Stimulated activated CD4-positive, alpha-beta T cell treated with anti-CD3 and anti-CD28 coated beads, TNF-alpha, amount 100 ng/mL, for 48 hours (primary cell): ENCODE results near the gene FAM228B.
"Not testable (repeated sequence)": the region's sequence is repeated elsewhere in the genome, so short reads cannot be mapped to it uniquely, and the experiment has no call there.

Experiments used
- DNase-seq, 3 donors: peaks; one replicate each; pipeline ENCODE4 v3.0.0-alpha.2; 2020; ENCODE audit warnings: low read depth in 3 of 3

FAM228B gene

DNA sequence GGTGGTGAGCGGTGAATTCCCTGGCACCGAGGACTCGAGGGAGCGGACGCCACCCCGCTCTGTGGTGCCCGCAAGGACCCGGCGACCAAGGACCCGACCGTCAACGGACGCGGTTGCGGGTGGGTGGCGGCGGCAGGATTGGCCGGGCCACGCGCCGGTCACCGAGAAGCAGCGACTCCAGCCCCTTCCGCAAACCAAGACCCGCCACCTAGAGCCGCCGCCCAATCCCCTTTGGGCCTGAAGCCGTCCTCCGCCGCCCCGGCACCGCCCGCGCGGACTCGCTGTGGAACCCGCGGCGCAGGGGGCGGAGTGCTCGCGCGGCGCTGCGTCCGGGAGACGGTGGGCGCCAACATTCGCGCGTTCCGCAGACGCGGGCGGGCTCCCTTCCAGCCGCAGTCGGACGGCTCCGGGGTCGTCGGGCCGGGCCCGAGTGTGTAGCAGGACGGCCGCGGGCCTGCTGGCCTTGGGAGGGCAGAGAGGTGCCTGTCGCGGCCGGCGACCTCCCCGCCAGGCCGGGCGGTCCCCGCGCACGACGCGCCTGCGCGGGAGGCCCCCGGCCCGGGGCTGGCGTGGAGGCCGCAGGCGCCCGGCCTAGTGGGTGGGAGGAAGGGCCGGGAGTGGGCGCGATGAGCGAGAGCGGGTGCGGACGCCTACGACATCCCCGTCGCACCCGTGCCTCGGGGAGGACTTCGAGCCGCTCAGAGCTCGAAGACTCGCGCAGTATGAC, at the start of gene FAM228B, which contains the start of gene PFN4:
FAM228B (plus strand) TSS at position 275 of the 727 bp plus-strand sequence. CDS start 893 bp downstream, outside the sequence.
PFN4 (minus strand) TSS at position 140 of the 727 bp plus-strand sequence. CDS start 799 bp downstream, outside the sequence.
- peak; percentile 44 to 62 (median 45) for DNase-seq

DNA sequence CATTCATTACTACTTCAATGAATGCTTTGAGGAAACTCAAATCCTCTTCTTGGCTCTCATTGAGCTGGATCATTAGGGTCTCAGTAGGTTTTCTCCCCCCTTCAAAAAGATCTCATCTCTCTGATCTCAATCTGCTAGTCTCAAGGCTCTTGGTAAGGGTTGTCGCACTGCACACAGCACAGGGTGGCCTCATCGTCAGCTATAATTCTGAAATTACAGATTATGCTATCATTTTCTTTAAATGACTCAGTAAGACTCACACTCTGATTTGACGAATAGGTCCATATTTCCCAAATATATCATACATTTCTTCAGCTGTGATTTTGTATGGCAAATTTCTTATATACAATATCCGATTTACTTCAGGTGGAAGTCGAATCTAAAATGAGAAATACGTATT, 49.5 kb upstream of the FAM228B start:
- DNase-seq = no peak

DNA sequence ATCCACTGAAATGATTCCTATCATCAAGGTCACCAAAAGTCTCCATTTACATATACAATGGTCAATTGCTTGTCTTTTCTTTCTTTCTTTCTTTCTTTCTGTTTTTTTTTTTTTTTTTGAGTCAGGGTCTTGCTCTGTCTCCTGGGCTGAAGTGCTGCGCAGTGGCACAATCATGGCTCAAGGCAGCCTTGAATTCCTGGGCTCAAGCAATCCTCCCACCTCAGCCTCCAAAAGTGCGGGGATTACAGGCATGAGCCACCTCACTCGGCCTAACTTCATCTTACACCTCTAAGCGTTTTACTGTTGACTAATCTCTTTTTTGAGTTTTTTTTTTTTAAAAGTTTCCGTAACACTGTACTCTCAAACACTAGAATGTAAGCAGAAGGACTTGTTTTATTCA, 48.0 kb upstream of the FAM228B start:
- DNase-seq = no peak

- peak; percentile 97 to 100 (median 99) for DNase-seq
These were observed 47.1 kb upstream of the FAM228B start, which contains the start of gene SF3B6 for GRCh38 chr2:24075915-24076848. SF3B6 (minus strand) TSS chr2:24076326; CDS start chr2:24076229, 97 bp downstream.

DNA sequence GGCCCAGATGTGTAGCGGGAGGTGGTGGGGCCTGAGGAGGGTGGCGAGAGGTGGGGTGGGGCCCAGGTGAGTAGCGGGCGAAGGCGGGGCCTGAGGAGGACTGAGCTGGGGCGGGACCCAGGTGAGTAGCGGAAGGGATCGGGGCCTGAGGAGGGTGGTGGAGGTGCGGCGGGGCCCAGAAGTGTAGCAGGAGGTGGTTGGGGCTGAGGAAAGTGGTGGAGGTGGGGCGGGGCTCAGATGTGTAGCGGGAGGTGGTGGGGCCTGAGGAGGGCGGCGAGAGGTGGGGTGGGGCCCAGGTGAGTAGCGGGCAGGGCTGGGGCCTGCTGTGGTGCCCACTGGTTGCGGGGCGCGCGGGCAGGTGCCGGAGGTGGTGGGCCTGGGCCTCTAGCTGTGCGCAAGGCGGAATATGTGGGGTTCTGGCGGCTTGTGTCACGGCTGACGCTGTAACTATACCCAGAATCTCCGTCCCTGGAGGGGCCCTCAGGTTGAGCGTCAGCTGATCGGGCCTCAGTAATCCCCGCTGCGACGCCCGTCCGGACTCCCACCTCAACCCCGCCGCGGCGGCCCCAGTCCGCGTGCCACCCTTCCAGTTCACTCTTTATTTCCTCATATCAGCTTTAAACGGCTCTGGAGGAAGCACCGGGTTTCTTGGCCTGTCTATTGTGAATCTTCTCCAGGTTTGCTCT, 46.3 kb upstream of the FAM228B start:
- DNase-seq = peak in 1 of 3 donors; percentile 51

GRCh38 chr2:24077535-24077877, 45.8 kb upstream of the FAM228B start:
- DNase-seq = no peak

- no peak for DNase-seq
These were observed 45.4 kb upstream of the FAM228B start for GRCh38 chr2:24077879-24078278.

- DNase-seq = no peak
These were observed 42.6 kb upstream of the FAM228B start for GRCh38 chr2:24080701-24081100.

GRCh38 chr2:24082787-24083566, 40.3 kb upstream of the FAM228B start:
- DNase-seq = no peak

DNA sequence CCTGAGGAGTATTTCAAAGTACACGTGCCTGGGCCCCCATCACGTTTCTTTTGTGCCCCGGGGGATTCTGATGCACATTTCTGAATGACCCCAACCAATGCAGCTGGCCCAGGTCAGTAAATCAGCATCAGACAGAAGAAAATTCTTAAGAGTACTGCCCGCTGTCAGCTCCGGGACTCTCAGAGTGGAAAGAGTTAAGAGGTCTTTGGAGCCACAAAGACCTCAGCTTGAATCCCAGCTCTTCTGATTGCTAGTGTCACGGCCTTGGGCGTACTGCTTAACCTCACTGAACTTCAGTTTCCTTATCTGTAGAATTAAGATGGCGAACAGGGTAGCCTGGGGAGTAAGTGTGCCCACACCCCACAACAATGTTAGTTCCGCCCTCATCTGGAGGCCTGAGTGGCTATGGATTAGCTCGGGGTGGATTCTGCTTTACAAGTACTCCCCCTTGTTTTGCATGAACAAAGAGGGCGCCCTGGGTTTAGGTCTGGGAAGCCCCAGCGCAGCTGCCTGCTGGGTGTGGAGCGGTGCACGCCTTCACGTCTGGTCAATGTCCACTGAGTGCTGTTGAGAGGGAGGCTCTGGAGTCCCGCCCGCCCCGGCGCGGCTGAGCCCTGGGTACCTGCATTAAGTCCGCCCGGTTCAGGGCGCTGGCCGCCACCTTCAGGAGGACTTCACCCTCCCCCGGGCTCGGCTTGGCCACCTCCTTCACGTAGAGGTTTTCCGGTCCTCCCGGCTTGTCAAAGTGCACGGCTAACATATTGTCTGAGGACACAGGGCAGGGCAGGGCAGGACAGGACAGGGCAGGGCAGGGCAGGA, 39.5 kb upstream of the FAM228B start:
- no peak for DNase-seq

- peak; percentile 56 to 86 (median 76) for DNase-seq
These were observed 38.7 kb upstream of the FAM228B start, which contains the start of gene TP53I3 for GRCh38 chr2:24084386-24085199. TP53I3 (minus strand) TSS chr2:24084834; CDS start chr2:24084326, 508 bp downstream.

GRCh38 chr2:24085200-24085489, 38.1 kb upstream of the FAM228B start:
- DNase-seq = no peak

DNA sequence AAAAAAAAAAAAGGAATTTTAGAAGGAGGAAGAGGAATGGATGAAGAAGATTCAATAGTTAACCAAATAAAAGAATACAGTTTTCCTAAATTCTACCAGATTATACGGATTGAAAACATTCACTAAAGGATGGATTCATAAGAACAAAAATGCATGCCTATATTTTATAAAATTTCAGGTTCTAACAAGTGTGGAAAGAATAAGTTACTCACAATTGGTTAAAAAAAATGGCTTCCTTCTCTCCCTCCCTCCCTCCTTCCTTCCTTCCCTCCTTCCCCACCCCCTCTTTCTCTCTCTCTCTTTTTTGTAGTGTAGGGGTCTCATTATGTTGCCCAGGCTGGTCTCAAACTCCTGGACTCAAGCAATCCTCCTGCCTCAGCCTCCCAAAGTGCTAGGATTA, 37.0 kb upstream of the FAM228B start:
- no peak for DNase-seq

DNA sequence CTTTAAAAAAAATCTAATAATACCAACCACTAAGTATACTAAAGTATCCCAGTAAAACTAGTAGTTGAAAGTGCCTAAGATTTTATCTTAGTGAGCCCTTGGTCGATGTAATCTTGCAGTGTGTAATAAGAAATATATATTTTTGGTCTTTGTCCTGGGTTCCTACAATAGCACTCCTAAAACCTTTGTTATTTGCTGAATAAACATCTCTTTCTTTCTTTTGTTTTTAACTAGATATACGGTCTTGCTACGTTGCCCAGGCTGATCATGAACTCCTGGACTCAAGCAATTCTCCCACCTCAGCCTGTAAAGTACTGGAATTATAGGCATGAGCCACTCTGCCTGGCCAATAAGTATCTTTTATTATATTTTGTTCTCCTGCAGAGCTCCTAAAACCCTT, 36.2 kb upstream of the FAM228B start:
- DNase-seq = no peak

DNA sequence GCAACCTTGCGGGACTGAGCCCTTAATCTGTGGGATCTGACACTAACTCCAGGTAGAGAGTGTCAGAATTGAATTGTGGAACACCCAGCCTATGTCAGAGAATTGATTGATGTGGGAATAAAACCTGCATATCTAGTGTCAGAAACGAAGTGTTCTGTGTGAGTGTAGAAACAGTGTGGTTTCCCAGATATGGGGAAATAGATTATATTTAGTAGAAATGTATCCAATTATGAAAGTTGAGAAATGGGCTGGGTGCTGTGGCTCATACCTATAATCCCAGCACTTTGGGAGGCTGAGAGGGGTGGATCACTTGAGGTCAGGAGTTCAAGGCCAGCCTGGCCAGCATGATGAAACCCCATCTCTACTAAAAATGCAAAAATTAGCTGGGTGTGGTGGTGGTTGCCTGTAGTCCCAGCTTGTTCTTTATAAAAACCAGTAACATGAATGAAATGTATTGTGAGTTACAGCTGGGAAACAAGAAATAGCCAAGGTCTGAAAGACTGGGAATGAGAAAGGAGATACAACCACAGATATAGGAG, 34.4 kb upstream of the FAM228B start:
- no peak for DNase-seq

GRCh38 chr2:24093270-24093669, 30.0 kb upstream of the FAM228B start:
- DNase-seq = not testable (repeated sequence)

- DNase-seq = not testable (repeated sequence)
These were observed 28.0 kb upstream of the FAM228B start for GRCh38 chr2:24095171-24095677.

DNA sequence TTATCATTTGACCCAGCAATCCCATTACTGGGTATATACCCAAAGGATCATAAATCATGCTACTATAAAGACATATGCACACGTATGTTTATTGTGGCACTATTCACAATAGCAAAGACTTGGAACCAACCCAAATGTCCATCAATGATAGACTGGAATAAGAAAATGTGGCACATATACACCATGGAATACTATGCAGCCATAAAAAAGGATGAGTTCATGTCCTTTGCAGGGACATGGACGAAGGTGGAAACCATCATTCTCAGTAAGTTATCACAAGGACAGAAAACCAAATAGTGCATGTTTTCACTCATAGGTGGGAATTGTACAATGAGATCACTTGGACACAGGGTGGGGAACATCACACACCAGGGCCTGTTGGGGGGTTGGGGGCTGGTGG, 22.5 kb upstream of the FAM228B start:
- not testable (repeated sequence) for DNase-seq

GRCh38 chr2:24101992-24102391, 21.3 kb upstream of the FAM228B start:
- DNase-seq = no peak
